ENCODE results near the gene SPDYA.

- no peak for TF ChIP-seq CTCF (IDR thresholded peaks at IDR 0.05)
- no peak for TF ChIP-seq POLR2A (IDR thresholded peaks at IDR 0.05)
Measured at GRCh38 chr2:28880193-28880592, 69.6 kb downstream of the SPDYA start.

Data from prostate gland (tissue), 2 donors.